ENCODE data around the gene SLC30A9. TPM values are rescaled to one million over a fixed set of nuclear protein-coding genes. Genes with fewer than 3 reads are reported as not detected.

Gene SLC30A9
- polyA plus RNA-seq, 1 of the 3 experiments (the other 2 are of a cell fraction): 34.2 TPM

DNA sequence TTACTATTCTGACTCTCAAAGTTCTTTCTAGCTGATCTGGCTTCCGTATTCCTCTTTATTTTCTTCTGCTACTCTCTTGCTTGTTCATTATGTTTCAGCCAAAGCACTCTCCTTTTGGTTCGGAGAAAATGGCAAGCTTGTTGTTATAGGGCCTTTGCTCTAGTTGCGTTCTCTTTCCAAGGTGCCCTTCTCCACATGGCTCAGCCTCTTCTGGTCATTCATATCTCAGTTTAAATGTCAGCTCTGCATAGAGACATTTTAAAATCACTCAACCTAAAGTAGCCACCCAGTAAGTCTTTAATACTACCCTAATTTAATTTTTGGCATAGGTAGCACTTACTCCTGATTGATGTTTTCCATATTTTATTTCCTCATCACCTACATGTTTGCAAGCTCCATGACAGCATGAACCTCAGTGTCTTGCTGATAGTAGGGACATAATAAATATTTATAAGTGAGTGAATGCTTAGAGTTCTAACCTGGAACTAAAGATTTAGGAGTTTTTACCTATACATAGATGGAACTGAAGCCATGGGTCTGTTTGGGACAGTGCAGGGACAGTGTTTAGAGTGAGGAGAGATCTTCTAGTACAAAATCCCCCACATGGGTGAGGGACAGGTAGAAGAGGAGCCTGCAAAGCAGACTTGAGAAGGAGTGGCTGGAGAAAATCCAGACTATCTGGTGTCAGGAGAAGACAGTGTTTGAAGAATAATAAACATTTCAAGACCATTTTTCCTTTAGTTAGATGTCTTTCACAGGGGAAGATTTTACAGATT lies 17.9 kb downstream of the SLC30A9 start (continued):
- no peak for TF ChIP-seq FOSL2 (IDR thresholded peaks at IDR 0.05; ENCODE audit: borderline replicate concordance, low read depth)

DNA sequence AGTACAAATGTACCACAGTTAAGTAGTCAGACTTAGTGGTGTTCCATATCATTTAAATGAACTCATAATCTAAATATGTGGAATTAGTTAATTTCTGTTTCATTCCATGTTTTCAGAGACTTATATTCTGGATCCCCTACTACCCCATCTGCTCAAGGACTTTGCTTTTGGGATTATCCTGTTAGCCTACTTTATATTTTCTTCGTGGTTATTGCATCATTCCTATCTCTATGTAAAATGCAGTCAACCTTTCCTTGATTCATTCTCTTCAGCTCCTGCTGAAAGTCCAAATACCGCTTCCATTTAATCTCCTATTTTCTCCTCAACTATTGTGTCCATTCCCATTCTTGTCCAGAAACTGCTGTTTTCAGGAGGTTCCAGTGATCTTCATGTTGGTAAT lies 25.1 kb downstream of the SLC30A9 start:
- Histone ChIP-seq H3K9me3 (no peaks in the 10 kb centered on the region), H3K4me3 (ENCODE audit: low read depth in 2 of 2, low read length in 1 of 2) (no peak overlapping the region), H2AFZ (ENCODE audit: low read depth) (no peak overlapping the region), H3K9me2 (no peaks in the 10 kb centered on the region), H3K27me3 (ENCODE audit: insufficient read depth) (no peaks in the 10 kb centered on the region), H3K4me1 (ENCODE audit: control insufficient read depth in 1 of 2, insufficient read depth in 2 of 2, low read depth in 1 of 2, low read length in 1 of 2) (peaks cover 0 to 4% of the 10 kb centered on the region in 2 experiments; a peak in 2 of 4 replicates), H3K79me2 (ENCODE audit: insufficient read depth) (peaks cover 62% of the 10 kb centered on the region), H3K36me3 (replicated peaks in 1 of 2; ENCODE audit: control insufficient read depth in 1 of 2, insufficient read depth in 2 of 2, low read length in 1 of 2) (peaks cover 12 to 38% of the 10 kb centered on the region in 2 experiments), H3K4me2 (no peak overlapping the region), H3K9ac (no peak overlapping the region), H4K20me1 (ENCODE audit: insufficient read depth) (no peaks in the 10 kb centered on the region; the same call in 1 of the 2 replicates), H3K27ac (ENCODE audit: low read depth in 2 of 2, low read length in 1 of 2) (peak overlapping the region in 1 of 2 experiments; percentile 14; a peak in 1 of 4 replicates), H3F3A (replicated peaks; ENCODE audit: insufficient read depth) (peaks cover 7% of the 10 kb centered on the region)
- WGBS (ENCODE audit: low lambda C conversion rate): 91% methylated on average over 2 of the region's 2 CpGs
- DNase-seq: no peak
- CTCF ChIA-PET: no interaction called here
- TF ChIP-seq, protein P1, sequence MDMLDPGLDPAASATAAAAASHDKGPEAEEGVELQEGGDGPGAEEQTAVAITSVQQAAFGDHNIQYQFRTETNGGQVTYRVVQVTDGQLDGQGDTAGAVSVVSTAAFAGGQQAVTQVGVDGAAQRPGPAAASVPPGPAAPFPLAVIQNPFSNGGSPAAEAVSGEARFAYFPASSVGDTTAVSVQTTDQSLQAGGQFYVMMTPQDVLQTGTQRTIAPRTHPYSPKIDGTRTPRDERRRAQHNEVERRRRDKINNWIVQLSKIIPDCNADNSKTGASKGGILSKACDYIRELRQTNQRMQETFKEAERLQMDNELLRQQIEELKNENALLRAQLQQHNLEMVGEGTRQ (IDR thresholded peaks at IDR 0.05; ENCODE audit: borderline replicate concordance, low read depth, low read length): no peak
- no peak for TF ChIP-seq ELF1 (IDR thresholded peaks at IDR 0.05)
- TF ChIP-seq TEAD4 (IDR thresholded peaks at IDR 0.05; ENCODE audit: borderline replicate concordance, insufficient read depth): no peak
- POLR2A ChIA-PET: no interaction called here

- no peak overlapping the region for H3K4me2 ChIP-seq
- H2AFZ ChIP-seq (ENCODE audit: low read depth): no peak overlapping the region
- TF ChIP-seq GATA2 (CRISPR knock-in tag; IDR thresholded peaks at IDR 0.05) (peak; percentile 78), FOXM1 (IDR thresholded peaks at IDR 0.05; ENCODE audit: low read depth) (no peak), NRF1 (IDR thresholded peaks at IDR 0.05; ENCODE audit: low read depth, low read length) (no peak), EP300 (IDR thresholded peaks at IDR 0.05; ENCODE audit: borderline replicate concordance in 1 of 2, low read depth in 1 of 2, low read length in 1 of 2) (peak in 1 of 2 experiments; percentile 47; a peak in 1 of 4 replicates), RFX5 (IDR thresholded peaks at IDR 0.05; ENCODE audit: low read length) (no peak), MEF2A (IDR thresholded peaks at IDR 0.05; ENCODE audit: borderline replicate concordance, low read depth) (no peak), RCOR1 (IDR thresholded peaks at IDR 0.05; ENCODE audit: low read length) (peak; percentile 75; the same call in 1 of the 2 replicates), NFIC (IDR thresholded peaks at IDR 0.05; ENCODE audit: borderline replicate concordance) (no peak), CHD2 (IDR thresholded peaks at IDR 0.05; ENCODE audit: low read length, partially characterized antibody) (peak; percentile 62), ZBTB33 (IDR thresholded peaks at IDR 0.05; ENCODE audit: borderline replicate concordance, low read depth) (no peak)
- TF ChIP-seq, protein P2, sequence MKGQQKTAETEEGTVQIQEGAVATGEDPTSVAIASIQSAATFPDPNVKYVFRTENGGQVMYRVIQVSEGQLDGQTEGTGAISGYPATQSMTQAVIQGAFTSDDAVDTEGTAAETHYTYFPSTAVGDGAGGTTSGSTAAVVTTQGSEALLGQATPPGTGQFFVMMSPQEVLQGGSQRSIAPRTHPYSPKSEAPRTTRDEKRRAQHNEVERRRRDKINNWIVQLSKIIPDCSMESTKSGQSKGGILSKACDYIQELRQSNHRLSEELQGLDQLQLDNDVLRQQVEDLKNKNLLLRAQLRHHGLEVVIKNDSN (IDR thresholded peaks at IDR 0.05; ENCODE audit: borderline replicate concordance, low read depth): no peak
- TF ChIP-seq, protein P3, sequence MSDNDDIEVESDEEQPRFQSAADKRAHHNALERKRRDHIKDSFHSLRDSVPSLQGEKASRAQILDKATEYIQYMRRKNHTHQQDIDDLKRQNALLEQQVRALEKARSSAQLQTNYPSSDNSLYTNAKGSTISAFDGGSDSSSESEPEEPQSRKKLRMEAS (IDR thresholded peaks at IDR 0.05; ENCODE audit: low read depth): no peak
- no peak overlapping the region for H3K4me3 ChIP-seq (ENCODE audit: low read depth in 2 of 2, low read length in 1 of 2)
- DNase-seq: peak; percentile 44
- ChIA-PET POLR2A (no interaction called here), CTCF (interaction anchor here (0.9 to 1.5 kb wide), 4 partner anchors 9 to 761 kb away, joined by 3 to 5 read pairs (median 3); no protein-coding TSS in a partner anchor)
- H4K20me1 ChIP-seq (ENCODE audit: insufficient read depth): no peaks in the 10 kb centered on the region
- WGBS (ENCODE audit: low lambda C conversion rate): 66% methylated on average over 2 of the region's 2 CpGs
- H3K27ac ChIP-seq (ENCODE audit: low read depth in 2 of 2, low read length in 1 of 2): peak overlapping the region in 1 of 2 experiments; percentile 53; a peak in 2 of 4 replicates
- peaks cover 0 to 4% of the 10 kb centered on the region in 2 experiments; a peak in 2 of 4 replicates for H3K4me1 ChIP-seq (ENCODE audit: control insufficient read depth in 1 of 2, insufficient read depth in 2 of 2, low read depth in 1 of 2, low read length in 1 of 2)
- H3K9ac ChIP-seq: no peak overlapping the region
- peaks cover 45% of the 10 kb centered on the region; the same call in 1 of the 2 replicates for H3K79me2 ChIP-seq (ENCODE audit: insufficient read depth)
- H3K9me2 ChIP-seq: no peaks in the 10 kb centered on the region
- no peaks in the 10 kb centered on the region for H3K27me3 ChIP-seq (ENCODE audit: insufficient read depth)
- peaks cover 7% of the 10 kb centered on the region for H3F3A ChIP-seq (replicated peaks; ENCODE audit: insufficient read depth)
- H3K36me3 ChIP-seq (replicated peaks in 1 of 2; ENCODE audit: control insufficient read depth in 1 of 2, insufficient read depth in 2 of 2, low read length in 1 of 2): peaks cover 32 to 46% of the 10 kb centered on the region in 2 experiments
- no peaks in the 10 kb centered on the region for H3K9me3 ChIP-seq
These were observed 28.1 kb downstream of the SLC30A9 start for GRCh38 chr4:42018451-42018850.

All from SK-N-SH (cell line).